Mesangial cell (primary cell): Measurements from ENCODE around the gene ZFP1. TPM values are rescaled to one million over a fixed set of nuclear protein-coding genes. Genes with fewer than 3 reads are reported as not detected.

Experiments
- total RNA-seq: library from RNA; depleted of rRNA; stranded (reverse); fragments of >200 nt; gene quantifications from 2 replicates; pipeline ENCODE4 v1.2.3, GENCODE V29; 2015

The ZFP1 gene
- 5.1 and 6.5 TPM in 2 replicates for total RNA-seq

DNA sequence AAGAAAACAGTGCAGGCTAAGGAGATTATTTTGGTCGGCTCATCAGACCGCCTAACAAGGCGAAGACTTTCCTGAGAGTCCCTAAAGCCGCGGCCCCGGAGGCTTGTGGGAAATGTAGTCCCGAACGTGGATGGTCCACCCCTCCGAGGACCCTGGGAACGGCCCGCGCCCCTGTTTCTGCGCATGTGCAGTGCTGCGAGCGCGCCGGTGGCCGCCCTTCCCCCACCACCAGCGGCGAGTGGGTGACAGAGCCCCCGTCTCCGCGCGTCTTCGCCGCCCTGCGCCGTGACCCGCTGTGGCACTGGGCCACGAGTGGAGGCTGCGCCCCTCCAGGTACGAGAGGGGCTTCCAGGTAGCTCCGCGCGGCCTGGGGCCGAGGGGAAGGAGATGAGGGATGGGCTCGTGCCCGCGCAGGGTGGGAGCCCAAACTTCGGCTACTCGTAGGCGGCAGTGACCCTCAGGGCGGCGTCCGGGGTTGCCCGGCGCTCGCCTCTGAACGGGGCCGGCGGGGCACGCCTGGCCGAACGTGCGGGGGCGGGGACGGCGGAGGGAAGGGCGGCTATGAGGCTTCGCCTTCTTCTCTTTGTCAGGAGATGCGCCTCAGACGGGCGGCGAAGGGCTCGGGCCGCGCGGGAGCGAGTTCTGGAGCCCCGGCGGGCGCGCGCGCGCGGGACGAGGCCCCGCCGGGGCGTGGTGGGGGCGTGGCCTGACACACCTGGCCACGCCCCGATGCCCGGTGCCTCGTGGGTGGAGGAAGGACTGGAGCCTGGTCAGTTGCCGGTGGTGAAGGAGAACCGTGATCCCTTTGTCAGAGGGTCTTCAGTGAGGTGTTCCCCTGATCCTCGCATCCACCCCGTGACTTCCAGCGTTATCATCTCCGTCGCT is at the start of gene ZFP1:
Gene ZFP1, plus strand, starts transcription at position 214 of the 885 bp plus-strand sequence. CDS start 4,428 bp downstream, outside the sequence.

GRCh38 chr16:75116081-75116910 is 32.0 kb upstream of the ZFP1 start, which contains the start of gene LDHD:
Gene LDHD, minus strand, starts transcription at chr16:75116780. Its CDS starts 60 bp downstream, at chr16:75116720.

GRCh38 chr16:75206749-75207451 is 58.6 kb downstream of the ZFP1 start, which contains the start of gene CTRB2:
Gene CTRB2, minus strand, starts transcription at chr16:75207161. Its CDS starts 20 bp downstream, at chr16:75207141.

DNA sequence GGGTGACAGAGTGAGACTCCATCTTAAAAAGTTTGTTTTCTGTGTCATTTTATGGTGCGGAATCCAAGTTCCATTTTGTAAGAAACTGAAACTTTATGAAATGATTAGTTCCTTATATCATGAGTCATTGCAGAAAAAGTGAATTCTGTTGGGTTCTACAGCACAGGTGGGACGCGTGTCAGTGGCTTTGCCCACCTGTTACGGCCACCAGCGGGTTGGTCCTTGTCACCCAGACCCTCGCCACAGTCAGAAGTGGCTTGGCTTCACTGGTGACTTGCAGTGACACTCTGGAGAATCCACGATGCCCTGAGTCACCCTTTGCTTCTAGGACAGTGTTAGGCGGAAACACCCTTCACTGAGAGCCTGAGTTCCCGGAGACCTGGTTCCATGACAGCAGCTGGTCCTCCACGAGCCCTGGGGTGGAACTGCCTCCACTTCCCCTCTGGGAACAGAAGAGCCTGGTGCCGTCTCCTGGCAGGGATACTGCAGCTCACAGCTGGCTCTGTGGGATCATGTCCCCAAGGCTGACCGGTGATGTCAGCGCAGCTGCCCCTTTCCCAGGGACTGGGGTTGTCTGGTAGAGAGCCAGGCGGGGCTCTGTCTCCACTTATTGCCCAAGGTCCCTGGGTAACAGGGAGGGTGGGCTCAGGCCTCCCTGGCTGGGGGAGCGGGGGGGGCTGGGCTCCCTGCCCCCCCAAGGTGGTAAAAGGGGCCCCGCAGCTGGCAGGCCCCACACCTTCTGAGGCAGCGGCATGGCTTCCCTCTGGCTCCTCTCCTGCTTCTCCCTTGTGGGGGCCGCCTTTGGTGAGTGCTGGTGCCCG is 70.1 kb downstream of the ZFP1 start, which contains the start of gene CTRB1:
Gene CTRB1, plus strand, starts transcription at position 733 of the 821 bp plus-strand sequence. Its CDS starts 20 bp downstream, at position 753.

Other genes with a start within 250 kb of the ZFP1 start
- gene WDR59, start 163.4 kb upstream of the ZFP1 start, total RNA-seq = 11.9 and 15.1 TPM in 2 replicates
- gene ZNRF1, start 149.5 kb upstream of the ZFP1 start, total RNA-seq = 19.6 and 22.2 TPM in 2 replicates
- gene LDHD, start 31.7 kb upstream of the ZFP1 start, total RNA-seq = 2.4 TPM in 1 of 2 replicates, not detected in the other
- not detected in 2 replicates for gene CTRB2, start 58.6 kb downstream of the ZFP1 start, total RNA-seq
- not detected in 2 replicates for gene CTRB1, start 70.5 kb downstream of the ZFP1 start, total RNA-seq
- gene BCAR1, start 103.1 kb downstream of the ZFP1 start, total RNA-seq = 148 and 190 TPM in 2 replicates